HCT116 (cell line): Measurements from ENCODE around the gene IQGAP2. TPM values are rescaled to one million over a fixed set of nuclear protein-coding genes. Genes with fewer than 3 reads are reported as not detected.

Source experiments
- ATAC-seq: fragments of 200-7000 bp; cut with Tn5 transposase; 2 replicates; pipeline ENCODE4 v1.9.1; 2020; ENCODE audit warnings: mild to moderate bottlenecking, moderate library complexity
- BruUV-seq: library from RNA; stranded (reverse); fragments of 400-500 nt; replicated peaks from 2 replicates; lab custom pipeline; 2021; lab: Mats Ljungman, UMichigan
- CTCF ChIA-PET: fragments of 300-600 bp; sonication (Branson Sonifier 250); formaldehyde crosslinking; loops from one replicate; lab custom pipeline; 2021; ENCODE audit warnings: antibody characterized with exemption; lab: Charles Lee
- POLR2A ChIA-PET: fragments of 300-600, 350-600 bp; sonication (Branson Sonifier 250); formaldehyde crosslinking; loops from one replicate; lab custom pipeline; 2021; ENCODE audit warnings: antibody characterized with exemption; lab: Charles Lee
- RAD21 ChIA-PET, 2 experiments: fragments of 300-600 bp; sonication (Branson Sonifier 250); formaldehyde crosslinking; loops; one replicate each; lab custom pipeline; 2023; ENCODE audit warnings: low total read pairs in 2 of 2; ENCODE audit not compliant: uncharacterized antibody in 2 of 2, unreplicated experiment in 2 of 2, low non-redundant PET in 1 of 2; lab: Charles Lee
- DNase-seq: peaks from one replicate; pipeline ENCODE4 v3.0.0-alpha.2; 2010; ENCODE audit warnings: low read depth, low spot score
- H2AFZ ChIP-seq: fragments of 200-600 bp; shearing (Covaris generic), sonication (generic); 2 replicates; pipeline ENCODE4 v1.6.1; 2017; ENCODE audit warnings: low read depth, mixed run types, mixed read lengths, antibody characterized with exemption, low read length; ENCODE audit not compliant: poor library complexity, severe bottlenecking
- H3K27ac ChIP-seq: 2 replicates; pipeline ENCODE4 v1.5.1; 2012; ENCODE audit warnings: low read depth, low read length
- H3K27me3 ChIP-seq: fragments of 200-600 bp; sonication (generic); 2 replicates; pipeline ENCODE4 v1.6.1; 2016; ENCODE audit warnings: mixed run types, low read length, mixed read lengths; ENCODE audit not compliant: insufficient read depth
- H3K36me3 ChIP-seq, 2 experiments: fragments of 200-500 bp in 1 of 2; fragments of 200-600 bp in 1 of 2; sonication (Bioruptor generic) in 1 of 2; sonication (generic) in 1 of 2; 2 replicates each; pipeline versions ENCODE4 v1.5.1 to v1.6.1; 2014 to 2016; ENCODE audit warnings: low read length in 2 of 2, inconsistent platforms in 1 of 2, mixed read lengths in 1 of 2, mixed run types in 1 of 2; ENCODE audit not compliant: insufficient read depth in 2 of 2, control insufficient read depth in 1 of 2
- H3K4me1 ChIP-seq, 2 experiments: fragments of 200-600 bp in 1 of 2; sonication (generic) in 1 of 2; 2 replicates each; pipeline versions ENCODE4 v1.5.1 to v1.6.1; 2012 to 2017; ENCODE audit warnings: low read length in 2 of 2, inconsistent platforms in 1 of 2, mild to moderate bottlenecking in 1 of 2, mixed read lengths in 1 of 2, mixed run types in 1 of 2, moderate library complexity in 1 of 2; ENCODE audit not compliant: insufficient read depth in 2 of 2, control insufficient read depth in 1 of 2
- H3K4me2 ChIP-seq: fragments of 200-600 bp; sonication (generic); 2 replicates; pipeline ENCODE4 v1.6.1; 2017; ENCODE audit warnings: mixed run types, low read length, mixed read lengths
- H3K4me3 ChIP-seq, 2 experiments: fragments of 200-600 bp in 1 of 2; sonication (generic) in 1 of 2; replicated peaks in 1 of 2; 2 replicates each; pipeline ENCODE4 v1.5.1; 2011 to 2016; ENCODE audit warnings: low read length in 2 of 2, control low read depth in 1 of 2, low read depth in 1 of 2, mild to moderate bottlenecking in 1 of 2, mixed read lengths in 1 of 2, mixed run types in 1 of 2
- H3K79me2 ChIP-seq: fragments of 200-600 bp; sonication (generic); 2 replicates; pipeline ENCODE4 v1.6.1; 2017; ENCODE audit warnings: mild to moderate bottlenecking, mixed run types, low read length, moderate library complexity, mixed read lengths; ENCODE audit not compliant: insufficient read depth
- H3K9ac ChIP-seq: fragments of 200-600 bp; sonication (generic); 2 replicates; pipeline ENCODE4 v1.6.1; 2016; ENCODE audit warnings: low read length, mixed read lengths
- H3K9me2 ChIP-seq: fragments of 200-600 bp; sonication (generic), shearing (Covaris generic); 2 replicates; pipeline ENCODE4 v1.6.1; 2017; ENCODE audit warnings: mixed run types, mild to moderate bottlenecking, moderate library complexity; ENCODE audit not compliant: insufficient read depth
- H3K9me3 ChIP-seq, 2 experiments: fragments of 200-500 bp in 1 of 2; fragments of 200-600 bp in 1 of 2; sonication (Bioruptor generic) in 1 of 2; sonication (generic) in 1 of 2; 2 replicates each; pipeline ENCODE4 v1.6.1; 2014 to 2017; ENCODE audit warnings: low read length in 2 of 2, mixed read lengths in 2 of 2, inconsistent platforms in 1 of 2, low read depth in 1 of 2, mild to moderate bottlenecking in 1 of 2, mixed run types in 1 of 2, moderate library complexity in 1 of 2; ENCODE audit not compliant: control insufficient read depth in 1 of 2, insufficient read depth in 1 of 2
- H4K20me1 ChIP-seq: fragments of 200-600 bp; sonication (generic), shearing (Covaris generic); 2 replicates; pipeline ENCODE4 v1.6.1; 2017; ENCODE audit warnings: mixed run types, mild to moderate bottlenecking, moderate library complexity; ENCODE audit not compliant: insufficient read depth
- CBX3 ChIP-seq: IDR thresholded peaks from 2 replicates; pipeline ENCODE4 v1.6.1; 2012; ENCODE audit warnings: low read depth
- ELF1 ChIP-seq: IDR thresholded peaks from 2 replicates; pipeline ENCODE4 v1.6.1; 2012; ENCODE audit warnings: low read depth, borderline replicate concordance
- FOSL1 ChIP-seq: IDR thresholded peaks from 2 replicates; pipeline ENCODE4 v1.6.1; 2012; ENCODE audit warnings: low read depth
- POLR2AphosphoS5 ChIP-seq: IDR thresholded peaks from 2 replicates; pipeline ENCODE4 v1.6.1; 2011; ENCODE audit warnings: mild to moderate bottlenecking, low read depth, low read length, moderate library complexity
- SIN3A ChIP-seq: IDR thresholded peaks from 2 replicates; pipeline ENCODE4 v1.6.1; 2012; ENCODE audit warnings: low read depth
- SP1 ChIP-seq: IDR thresholded peaks from 2 replicates; pipeline ENCODE4 v1.6.1; 2012; ENCODE audit warnings: low read depth
- SRF ChIP-seq: IDR thresholded peaks from 2 replicates; pipeline ENCODE4 v1.6.1; 2012; ENCODE audit warnings: low read depth
- YY1 ChIP-seq: IDR thresholded peaks from 2 replicates; pipeline ENCODE4 v1.6.1; 2011; ENCODE audit warnings: low read length, low read depth, moderate library complexity, mild to moderate bottlenecking; ENCODE audit not compliant: insufficient replicate concordance; ENCODE audit errors: extremely low read depth
- ZFX ChIP-seq: fragments of 450-650 bp; IDR thresholded peaks from 2 replicates; pipeline ENCODE4 v1.6.1; 2017
- intact Hi-C: fragments of 100-400 bp; cut with micrococcal nuclease; formaldehyde crosslinking; loops from 2 replicates; pipeline ENCODE4 v1.10.0; 2022
- total RNA-seq: library from RNA; stranded (reverse); gene quantifications from one replicate; pipeline ENCODE4 v1.2.1, GENCODE V29; 2021; ENCODE audit not compliant: unreplicated experiment
- TF ChIP-seq, protein P1 (sequence below): IDR thresholded peaks from 2 replicates; pipeline ENCODE4 v1.6.1; 2011; ENCODE audit warnings: mild to moderate bottlenecking, low read length, moderate library complexity; ENCODE audit not compliant: insufficient replicate concordance; ENCODE audit errors: extremely low read depth

Gene IQGAP2
- total RNA-seq, 1 experiment from 2014 or later: 2.0 TPM

DNA sequence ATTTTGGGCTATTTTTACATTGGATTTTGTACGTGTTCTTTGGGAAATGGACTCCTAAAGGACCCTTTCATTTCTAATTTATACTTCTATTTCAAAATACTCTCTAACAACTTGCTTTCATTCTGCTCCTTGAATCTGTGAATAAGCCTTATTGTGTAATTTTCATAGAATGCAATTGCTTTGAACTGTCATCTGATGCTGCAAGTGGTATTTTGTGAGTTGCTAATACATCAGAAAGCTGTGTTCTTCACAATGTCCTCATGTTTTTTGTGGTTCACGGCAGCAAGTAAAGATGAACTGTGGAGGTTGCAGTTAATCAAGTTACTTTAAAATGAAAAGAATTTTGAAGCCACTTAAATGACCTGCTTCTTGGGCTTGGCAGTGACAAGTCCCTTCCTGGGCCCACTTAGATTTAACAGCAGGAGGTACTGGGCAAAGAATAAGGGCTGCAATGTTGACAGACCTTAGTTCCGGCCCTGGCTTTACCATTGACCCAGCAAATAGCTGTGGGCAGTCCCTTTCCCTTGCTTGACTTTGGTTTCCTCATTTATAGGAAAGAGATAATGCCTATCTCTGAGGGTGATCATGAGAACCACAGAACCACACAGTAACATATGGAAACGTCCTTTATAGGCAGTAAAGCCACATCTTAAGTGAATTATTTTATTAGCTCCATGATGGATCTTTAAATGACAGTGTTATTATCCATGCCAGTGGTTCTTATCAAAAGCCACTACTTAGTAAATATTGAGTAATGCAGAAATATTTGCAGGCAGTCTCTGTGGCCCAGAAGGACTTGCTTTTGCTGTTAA is 54.8 kb downstream of the IQGAP2 start:
- ChIA-PET POLR2A (no interaction called here), CTCF (no interaction called here), RAD21 (no interaction called here)
- Histone ChIP-seq H3K4me1 (0 out of 4 replicates have a peak, but pooled peaks cover 0 to 2% of the 10 kb centered on the region in 2 experiments), H3K4me3 (no peak overlapping the region), H3K9me3 (no peaks in the 10 kb centered on the region), H3K4me2 (no peak overlapping the region), H3K9ac (no peak overlapping the region), H3K36me3 (no peaks in the 10 kb centered on the region), H3K27me3 (0 out of 2 replicates have a peak, but pooled peaks cover 5% of the 10 kb centered on the region), H2AFZ (no peak overlapping the region), H4K20me1 (no peaks in the 10 kb centered on the region), H3K27ac (no peak overlapping the region), H3K9me2 (no peaks in the 10 kb centered on the region), H3K79me2 (no peaks in the 10 kb centered on the region)
- no peak for ATAC-seq
- BruUV-seq: no TSS peak
- intact Hi-C loops: no loop called here
- no peak for DNase-seq
- TF ChIP-seq FOSL1 (no peak), ZFX (no peak), POLR2AphosphoS5 (no peak), ELF1 (no peak), CBX3 (no peak), YY1 (no peak), SP1 (no peak), SRF (no peak), SIN3A (no peak)
- TF ChIP-seq, protein P1, sequence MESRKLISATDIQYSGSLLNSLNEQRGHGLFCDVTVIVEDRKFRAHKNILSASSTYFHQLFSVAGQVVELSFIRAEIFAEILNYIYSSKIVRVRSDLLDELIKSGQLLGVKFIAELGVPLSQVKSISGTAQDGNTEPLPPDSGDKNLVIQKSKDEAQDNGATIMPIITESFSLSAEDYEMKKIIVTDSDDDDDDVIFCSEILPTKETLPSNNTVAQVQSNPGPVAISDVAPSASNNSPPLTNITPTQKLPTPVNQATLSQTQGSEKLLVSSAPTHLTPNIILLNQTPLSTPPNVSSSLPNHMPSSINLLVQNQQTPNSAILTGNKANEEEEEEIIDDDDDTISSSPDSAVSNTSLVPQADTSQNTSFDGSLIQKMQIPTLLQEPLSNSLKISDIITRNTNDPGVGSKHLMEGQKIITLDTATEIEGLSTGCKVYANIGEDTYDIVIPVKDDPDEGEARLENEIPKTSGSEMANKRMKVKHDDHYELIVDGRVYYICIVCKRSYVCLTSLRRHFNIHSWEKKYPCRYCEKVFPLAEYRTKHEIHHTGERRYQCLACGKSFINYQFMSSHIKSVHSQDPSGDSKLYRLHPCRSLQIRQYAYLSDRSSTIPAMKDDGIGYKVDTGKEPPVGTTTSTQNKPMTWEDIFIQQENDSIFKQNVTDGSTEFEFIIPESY: no peak
